HG02970 (cell line): Measurements from ENCODE around the gene TLCD2.
"Not testable (repeated sequence)": the region's sequence is repeated elsewhere in the genome, so short reads cannot be mapped to it uniquely, and the experiment has no call there.

ENCODE experiments used
- ATAC-seq: cut with Tn5 transposase; IDR thresholded peaks from one replicate; pipeline ENCODE4 v1.9.1; 2021; ENCODE audit warnings: mild to moderate bottlenecking, moderate library complexity, moderate number of reproducible peaks; ENCODE audit not compliant: unreplicated experiment, low FRiP score

Gene TLCD2

GRCh38 chr17:1736348-1737281 lies 26.4 kb upstream of the TLCD2 start:
- ATAC-seq = no peak

- ATAC-seq = no peak
Measured at GRCh38 chr17:1735834-1736347, 25.7 kb upstream of the TLCD2 start.

- no peak for ATAC-seq
Measured at GRCh38 chr17:1735418-1735817, 25.2 kb upstream of the TLCD2 start.

- no peak for ATAC-seq
Measured at GRCh38 chr17:1733759-1734158, 23.6 kb upstream of the TLCD2 start.

DNA sequence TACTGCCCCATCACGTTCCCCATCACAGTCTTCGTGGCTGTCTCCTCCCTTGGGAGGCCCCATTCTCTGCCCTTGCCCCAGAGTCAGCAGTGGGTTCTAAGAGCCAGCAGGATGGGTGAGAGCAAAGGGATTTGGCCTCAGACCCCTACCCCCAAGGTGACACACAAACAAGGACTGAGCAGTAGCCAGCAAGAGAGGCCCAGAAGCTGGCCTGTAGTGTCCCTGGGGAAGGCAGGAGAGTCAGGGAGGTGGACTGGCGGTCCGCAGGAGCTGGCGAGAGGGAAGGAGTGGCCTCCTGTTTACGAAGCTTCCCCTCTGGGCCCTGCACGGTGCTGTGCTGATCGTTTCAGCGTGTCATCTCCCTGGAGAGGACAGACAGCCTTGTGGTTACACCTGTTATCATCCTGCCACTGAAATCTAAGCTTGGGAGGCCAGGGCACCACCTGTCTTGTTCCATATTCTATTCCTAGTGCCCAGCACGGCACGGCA lies 22.7 kb upstream of the TLCD2 start:
- no peak for ATAC-seq

- ATAC-seq = no peak
Measured at GRCh38 chr17:1732241-1732832, 22.2 kb upstream of the TLCD2 start.

DNA sequence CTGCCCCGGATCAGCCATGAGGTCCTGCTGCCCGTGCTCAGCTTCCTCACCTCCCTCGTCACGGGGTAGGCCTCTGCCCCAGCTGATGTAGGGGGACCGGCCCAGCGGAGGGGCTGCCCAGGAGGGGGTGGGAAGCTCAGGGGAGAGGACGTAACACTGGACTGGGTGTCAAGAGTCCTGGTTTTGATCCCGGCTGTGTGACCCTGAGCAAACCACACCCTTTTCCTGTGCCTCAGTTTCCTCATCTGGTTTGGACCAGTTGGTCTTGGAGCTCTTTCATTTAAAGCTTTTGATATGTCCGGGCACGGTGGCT lies 21.0 kb upstream of the TLCD2 start:
- ATAC-seq = no peak

- ATAC-seq = no peak
Measured at GRCh38 chr17:1730326-1731193, 20.4 kb upstream of the TLCD2 start.

DNA sequence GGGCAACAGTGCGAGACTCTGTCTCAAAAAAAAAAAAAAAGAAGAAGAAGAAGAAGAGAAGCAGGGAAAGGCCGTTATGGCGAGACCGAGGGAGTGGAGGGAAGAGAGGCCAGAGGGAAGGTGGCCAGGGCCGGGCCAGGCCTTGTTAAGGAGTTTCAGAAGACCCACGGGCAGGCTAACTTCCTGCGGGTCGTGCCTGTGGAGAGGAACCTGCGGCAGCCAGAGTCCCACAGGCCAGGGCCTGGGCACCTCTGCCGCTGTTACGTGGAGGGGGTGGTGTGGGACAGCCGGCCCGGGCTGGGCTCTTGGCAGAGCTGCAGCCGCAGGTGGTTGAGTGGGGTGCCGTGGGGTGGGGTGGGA lies 19.8 kb upstream of the TLCD2 start:
- ATAC-seq = no peak

- ATAC-seq = no peak
Measured at GRCh38 chr17:1727876-1728630, 17.9 kb upstream of the TLCD2 start.

DNA sequence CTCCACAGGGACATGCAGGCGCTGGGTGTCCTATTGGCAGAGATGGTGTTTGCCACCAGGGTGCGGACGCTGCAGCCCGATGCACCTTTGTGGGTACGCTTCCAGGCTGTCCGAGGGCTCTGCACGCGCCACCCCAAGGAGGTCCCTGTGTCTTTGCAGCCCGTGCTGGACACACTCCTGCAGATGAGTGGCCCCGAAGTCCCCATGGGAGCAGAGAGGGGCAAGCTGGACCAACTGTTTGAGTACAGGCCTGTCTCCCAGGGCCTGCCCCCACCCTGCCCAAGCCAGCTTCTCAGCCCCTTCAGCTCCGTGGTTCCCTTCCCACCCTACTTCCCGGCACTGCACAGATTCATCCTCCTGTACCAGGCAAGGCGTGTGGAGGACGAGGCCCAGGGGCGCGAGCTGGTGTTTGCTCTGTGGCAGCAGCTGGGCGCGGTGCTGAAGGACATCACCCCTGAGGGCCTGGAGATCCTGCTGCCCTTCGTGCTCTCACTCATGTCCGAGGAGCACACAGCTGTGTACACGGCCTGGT lies 17.1 kb upstream of the TLCD2 start:
- no peak for ATAC-seq

- no peak for ATAC-seq
Measured at GRCh38 chr17:1726626-1727257, 16.6 kb upstream of the TLCD2 start.

GRCh38 chr17:1725642-1726511 lies 15.7 kb upstream of the TLCD2 start:
- ATAC-seq = no peak

- no peak for ATAC-seq
Measured at GRCh38 chr17:1724869-1725641, 14.9 kb upstream of the TLCD2 start.

- peak; percentile 54 for ATAC-seq
Measured at GRCh38 chr17:1724351-1724868, 14.2 kb upstream of the TLCD2 start, which contains the start of gene WDR81. Gene WDR81, plus strand, starts transcription at chr17:1724704. Its CDS starts 256 bp downstream, at chr17:1724960.

- ATAC-seq = not testable (repeated sequence)
Measured at GRCh38 chr17:1722022-1722421, 11.8 kb upstream of the TLCD2 start.

GRCh38 chr17:1720856-1721386 lies 10.7 kb upstream of the TLCD2 start:
- no peak for ATAC-seq
